COLO829 (cell line): Measurements from ENCODE around the gene THAP7.
"Not testable (repeated sequence)": the region's sequence is repeated elsewhere in the genome, so short reads cannot be mapped to it uniquely, and the experiment has no call there.

Experiments
- DNase-seq: peaks from one replicate; pipeline ENCODE4 v3.0.0; 2012; ENCODE audit warnings: low spot score

THAP7 gene

GRCh38 chr22:21012446-21013407, 10.8 kb upstream of the THAP7 start:
- no peak for DNase-seq

GRCh38 chr22:21010426-21011113, 8.7 kb upstream of the THAP7 start:
- no peak for DNase-seq

DNA sequence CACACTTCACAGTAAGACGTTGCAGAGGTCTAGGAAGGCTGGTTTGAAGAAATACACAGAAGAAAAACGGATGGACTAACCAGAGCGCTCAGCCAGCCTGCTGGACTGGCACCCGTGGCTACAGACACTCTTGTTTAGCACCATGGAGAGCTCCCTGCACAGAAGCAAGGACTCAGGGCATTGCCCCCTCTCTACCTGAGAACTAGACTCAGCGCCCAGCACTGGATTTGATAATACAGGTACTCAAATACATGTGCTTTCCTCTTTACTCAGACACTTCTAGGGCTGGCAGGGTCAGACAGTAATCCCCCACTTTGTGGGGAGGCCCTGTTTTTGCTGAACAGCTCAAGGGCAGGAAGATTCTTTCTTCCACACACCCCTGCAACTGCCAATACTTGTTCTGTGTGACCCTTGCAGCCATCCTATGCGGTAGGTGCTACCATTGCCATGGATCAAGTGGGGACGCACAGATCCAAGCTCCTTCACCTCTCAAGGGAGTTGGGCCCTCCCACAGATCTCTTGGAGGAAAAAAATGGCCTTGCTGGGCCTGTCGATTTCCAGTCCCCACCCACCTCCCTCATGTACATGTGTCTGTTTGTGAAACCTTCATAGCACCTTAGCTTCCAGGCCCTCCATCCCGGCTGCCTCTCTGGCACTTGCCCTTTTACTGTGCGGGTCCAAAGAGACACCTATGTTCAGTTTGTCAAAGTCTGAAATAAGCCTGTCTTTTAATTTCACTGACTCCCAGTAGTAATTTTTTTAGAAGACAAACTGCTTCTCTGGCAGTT, 7.9 kb upstream of the THAP7 start:
- DNase-seq: peak; percentile 44

- not testable (repeated sequence) for DNase-seq
These were observed 7.3 kb upstream of the THAP7 start for GRCh38 chr22:21009208-21009607.

DNA sequence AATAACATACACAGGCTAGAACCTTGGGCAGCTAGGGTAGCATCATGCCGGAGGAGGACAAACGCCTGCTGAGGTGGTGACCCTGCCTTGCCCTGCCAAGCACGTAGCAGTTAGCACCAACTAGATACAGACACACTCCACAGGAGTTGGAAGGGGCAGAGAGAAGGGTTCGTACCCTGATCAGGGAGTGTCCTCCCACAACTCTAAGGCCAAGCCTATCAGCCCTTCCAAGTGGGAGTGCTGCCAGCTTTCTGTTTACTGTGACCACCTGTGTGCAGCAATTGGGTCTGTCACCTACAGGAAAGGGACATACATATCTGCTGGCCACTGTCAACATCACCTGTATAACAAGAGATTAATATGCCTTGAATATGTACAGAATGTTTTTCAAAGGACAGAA, 1.9 kb upstream of the THAP7 start:
- DNase-seq: no peak

GRCh38 chr22:21000987-21001600, 824 bp downstream of the THAP7 start:
- no peak for DNase-seq

GRCh38 chr22:21000207-21000986, 1.5 kb downstream of the THAP7 start:
- no peak for DNase-seq

GRCh38 chr22:20999350-21000206, 2.3 kb downstream of the THAP7 start:
- DNase-seq: no peak

DNA sequence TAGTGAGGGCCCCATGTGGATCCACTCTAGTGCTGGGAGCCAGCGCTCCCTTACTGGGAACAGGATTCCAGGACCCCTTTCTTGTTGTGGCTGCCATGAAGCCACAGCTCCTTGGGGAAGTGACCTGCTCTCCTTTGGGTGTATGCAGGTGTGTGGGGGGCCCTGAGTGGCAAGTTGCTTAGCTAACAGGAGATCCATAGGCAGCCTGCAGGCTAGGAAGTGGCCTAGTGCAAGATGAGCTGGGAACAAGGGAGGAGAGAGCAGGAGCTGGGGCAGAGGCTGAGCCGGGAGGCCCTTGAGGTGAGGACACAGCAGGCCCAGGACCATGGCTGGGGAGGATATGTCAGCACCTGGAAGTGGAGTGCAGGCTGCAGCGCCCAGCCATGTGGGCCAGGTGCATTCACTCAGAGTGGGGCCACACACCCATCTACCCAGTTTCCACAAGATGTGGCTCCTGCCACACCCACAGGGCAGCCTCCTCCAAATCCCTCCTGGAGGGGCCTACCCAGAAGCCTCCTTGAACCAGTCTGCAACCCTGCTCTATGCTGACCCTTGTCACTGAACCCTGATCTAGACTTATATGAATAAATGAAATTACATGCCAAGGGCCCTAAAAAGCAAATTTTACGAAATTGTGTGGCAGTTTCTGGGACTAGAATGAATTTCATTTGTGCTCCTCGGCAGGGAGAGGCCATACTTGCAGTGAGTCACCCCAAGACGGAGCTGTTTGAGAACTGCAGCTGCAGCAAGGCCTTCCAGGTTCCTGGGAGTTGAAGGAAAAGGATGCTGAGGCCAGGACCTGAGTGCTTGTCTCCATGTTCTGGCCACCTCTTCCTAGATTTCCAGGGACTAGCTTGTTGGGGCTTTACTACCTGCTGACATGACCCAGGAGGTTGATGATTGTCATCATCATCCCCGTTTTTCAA, 3.2 kb downstream of the THAP7 start:
- no peak for DNase-seq

- no peak for DNase-seq
These were observed 4.2 kb downstream of the THAP7 start for GRCh38 chr22:20997536-20998257.

DNA sequence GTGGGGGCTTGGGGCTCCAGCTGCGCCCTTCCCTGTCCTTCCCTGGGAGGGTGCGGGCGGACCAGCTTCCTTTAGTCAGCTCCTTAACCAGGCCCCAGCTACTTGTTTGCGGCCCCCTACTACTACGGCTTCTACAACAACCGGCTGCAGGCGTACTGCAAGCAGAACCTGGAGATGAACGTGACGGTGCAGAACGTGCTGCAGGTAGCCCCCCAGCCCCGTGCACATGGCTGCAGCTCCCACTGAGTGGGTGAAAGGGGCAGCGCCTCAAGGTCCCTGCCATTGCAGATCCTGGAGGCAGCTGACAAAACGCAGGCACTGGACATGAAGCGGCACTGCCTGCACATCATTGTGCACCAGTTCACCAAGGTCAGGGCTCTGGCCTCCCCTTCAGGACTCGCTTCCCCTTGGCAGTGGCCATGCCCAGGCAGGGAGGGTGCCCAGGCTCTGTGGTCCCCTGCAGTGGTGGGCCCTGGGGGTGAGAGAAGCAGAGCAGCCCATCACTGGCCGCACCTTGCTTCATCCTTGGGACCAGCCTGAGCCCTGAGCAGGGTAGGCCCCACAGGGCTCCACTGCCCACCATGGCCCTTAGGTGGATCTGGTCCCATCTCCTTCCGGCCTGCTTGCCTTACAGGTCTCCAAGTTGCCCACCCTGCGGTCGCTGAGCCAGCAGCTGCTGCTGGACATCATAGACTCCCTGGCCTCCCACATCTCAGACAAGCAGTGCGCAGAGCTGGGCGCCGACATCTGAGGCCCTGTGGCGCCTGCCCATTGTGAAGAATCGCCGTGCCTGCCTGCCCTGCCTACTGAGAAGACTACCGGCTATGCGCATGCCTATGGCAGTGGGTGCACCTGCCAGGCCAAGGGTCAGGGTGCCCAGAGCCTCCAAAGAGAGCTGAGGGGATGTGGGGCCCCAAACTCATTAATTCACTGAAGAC, 5.1 kb downstream of the THAP7 start:
- no peak for DNase-seq

DNA sequence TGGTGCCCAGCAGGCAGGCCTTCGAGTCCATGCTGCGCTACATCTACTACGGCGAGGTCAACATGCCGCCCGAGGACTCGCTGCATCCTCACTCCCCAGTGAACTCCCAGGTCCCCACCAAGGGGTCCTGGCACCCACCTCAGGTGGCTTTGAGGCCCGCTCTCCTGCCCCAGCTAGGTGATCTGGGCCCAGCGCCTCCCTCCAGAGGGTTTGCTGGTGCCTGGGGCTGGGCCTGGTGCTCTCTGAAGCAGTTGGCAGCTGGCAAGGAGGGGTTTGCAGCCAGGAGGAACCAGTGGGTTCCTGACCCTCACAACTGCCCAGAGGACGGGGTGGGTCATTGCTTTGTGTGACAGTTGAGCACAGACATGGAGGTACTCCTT, 5.9 kb downstream of the THAP7 start:
- DNase-seq: no peak

DNA sequence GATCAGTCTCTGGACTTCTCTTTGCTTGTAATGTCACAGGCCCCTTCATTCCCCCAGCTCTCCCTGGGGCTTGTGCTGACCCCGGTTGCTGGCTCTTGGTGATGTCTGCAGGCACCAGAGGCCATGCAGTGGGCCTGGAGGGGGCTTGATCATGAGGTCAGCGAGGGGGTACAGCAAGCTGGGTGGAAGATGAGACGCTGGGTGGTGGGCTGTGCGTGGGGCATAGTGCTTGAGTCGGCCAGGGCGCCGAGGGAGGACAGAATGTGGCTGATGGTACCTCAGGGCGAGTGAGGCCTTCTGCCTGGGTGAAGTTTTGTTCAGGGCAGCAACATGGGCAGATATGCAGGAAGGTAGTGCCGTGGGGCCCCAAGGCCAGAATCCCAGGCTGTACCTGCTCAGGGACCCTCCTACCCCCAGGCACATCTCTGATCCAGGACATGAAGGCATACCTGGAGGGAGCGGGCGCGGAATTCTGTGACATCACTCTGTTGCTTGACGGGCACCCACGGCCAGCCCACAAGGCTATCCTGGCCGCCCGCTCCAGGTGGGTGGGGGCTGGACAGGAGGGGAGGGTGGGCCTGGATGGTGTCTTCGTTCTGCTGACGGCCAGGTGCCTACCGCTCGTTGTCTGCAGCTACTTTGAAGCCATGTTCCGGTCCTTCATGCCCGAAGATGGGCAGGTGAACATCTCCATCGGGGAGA, 6.4 kb downstream of the THAP7 start:
- no peak for DNase-seq

- no peak for DNase-seq
These were observed 7.0 kb downstream of the THAP7 start for GRCh38 chr22:20994902-20995241.

DNA sequence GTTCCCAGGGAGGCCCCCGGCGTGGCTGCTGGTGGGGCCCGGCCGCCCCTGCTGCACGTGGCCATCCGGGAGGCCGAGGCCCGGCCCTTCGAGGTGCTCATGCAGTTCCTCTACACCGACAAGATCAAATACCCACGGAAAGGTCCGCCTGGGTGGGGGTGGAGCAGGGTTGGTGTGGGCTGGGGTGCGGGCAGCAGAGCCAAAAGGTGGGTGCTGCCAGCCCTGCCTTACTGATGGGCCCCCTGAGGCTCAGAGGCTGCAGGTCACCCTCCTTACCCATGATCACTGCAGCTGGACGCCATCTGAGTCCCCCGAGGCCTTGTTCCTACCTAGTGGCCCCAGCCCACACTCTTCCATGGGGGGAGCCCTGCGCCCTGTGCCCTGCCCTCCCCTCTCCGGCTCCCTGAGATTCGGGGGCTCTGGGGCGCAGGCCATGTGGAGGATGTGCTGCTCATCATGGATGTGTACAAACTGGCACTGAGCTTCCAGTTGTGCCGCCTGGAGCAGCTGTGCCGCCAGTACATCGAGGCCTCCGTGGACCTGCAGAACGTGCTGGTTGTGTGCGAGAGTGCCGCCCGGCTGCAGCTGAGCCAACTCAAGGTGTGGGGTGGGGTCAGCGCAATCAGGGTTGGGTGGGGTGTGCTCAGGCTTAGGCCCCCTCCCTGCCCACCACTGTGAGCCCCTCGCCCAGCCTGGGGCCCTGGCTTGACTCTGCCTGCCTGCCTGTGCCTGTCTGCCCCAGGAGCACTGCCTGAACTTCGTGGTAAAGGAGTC, 7.6 kb downstream of the THAP7 start:
- DNase-seq: no peak
